A673 (cell line): ENCODE measurements around the gene NFATC4. TPM values are rescaled to one million over a fixed set of nuclear protein-coding genes. Genes with fewer than 3 reads are reported as not detected.

ENCODE experiments used
- BruUV-seq: library from RNA; stranded (reverse); fragments of 400-500 nt; replicated peaks from 2 replicates; lab custom pipeline; 2021; lab: Mats Ljungman, UMichigan
- CTCF ChIA-PET: fragments of 300-600 bp; sonication (Branson Sonifier 250); formaldehyde crosslinking; loops from one replicate; lab custom pipeline; 2022; ENCODE audit warnings: antibody characterized with exemption; lab: Charles Lee
- POLR2A ChIA-PET: fragments of 300-600 bp; sonication (Branson Sonifier 250); formaldehyde crosslinking; loops from one replicate; lab custom pipeline; 2022; ENCODE audit warnings: antibody characterized with exemption; ENCODE audit not compliant: low non-redundant PET; lab: Charles Lee
- DNase-seq: peaks from one replicate; pipeline ENCODE4 v3.0.0-alpha.2; 2015; ENCODE audit warnings: low spot score
- H3K27ac ChIP-seq: fragments of 200-600 bp; sonication (generic); 2 replicates; pipeline ENCODE4 v1.5.1; 2016; ENCODE audit warnings: mixed run types, low read depth, mild to moderate bottlenecking, mixed read lengths, antibody characterized with exemption, low read length; ENCODE audit not compliant: poor library complexity, severe bottlenecking
- H3K27me3 ChIP-seq: fragments of 200-600 bp; sonication (generic); replicated peaks from 2 replicates; pipeline ENCODE4 v1.6.1; 2017; ENCODE audit warnings: mixed run types, low read depth, mild to moderate bottlenecking, mixed read lengths, antibody characterized with exemption, low read length; ENCODE audit not compliant: insufficient read depth, poor library complexity
- H3K36me3 ChIP-seq: fragments of 200-600 bp; sonication (generic); 2 replicates; pipeline ENCODE4 v1.6.1; 2016; ENCODE audit warnings: mixed run types, mild to moderate bottlenecking, mixed read lengths, antibody characterized with exemption, low read length; ENCODE audit not compliant: insufficient read depth, poor library complexity, severe bottlenecking
- H3K4me1 ChIP-seq: fragments of 200-600 bp; sonication (generic); 2 replicates; pipeline ENCODE4 v1.6.1; 2017; ENCODE audit warnings: mixed run types, mild to moderate bottlenecking, mixed read lengths, antibody characterized with exemption, low read length; ENCODE audit not compliant: insufficient read depth, poor library complexity, severe bottlenecking
- H3K4me3 ChIP-seq: fragments of 200-600 bp; sonication (generic); 2 replicates; pipeline ENCODE4 v1.5.1; 2016; ENCODE audit warnings: low read depth, mixed run types, mild to moderate bottlenecking, mixed read lengths, low read length; ENCODE audit not compliant: poor library complexity, severe bottlenecking
- H3K9me3 ChIP-seq: fragments of 200-600 bp; sonication (generic); 2 replicates; pipeline ENCODE4 v1.6.1; 2016; ENCODE audit warnings: mixed run types, low read depth, mild to moderate bottlenecking, mixed read lengths, antibody characterized with exemption, low read length; ENCODE audit not compliant: poor library complexity, severe bottlenecking
- EZH2 ChIP-seq: fragments of 200-600 bp; sonication (generic); IDR thresholded peaks from 2 replicates; pipeline ENCODE4 v1.6.1; 2017; ENCODE audit warnings: borderline replicate concordance, low read depth, mild to moderate bottlenecking, mixed read lengths, antibody characterized with exemption, low read length; ENCODE audit not compliant: poor library complexity, severe bottlenecking
- intact Hi-C: fragments of 100-400 bp; cut with micrococcal nuclease; formaldehyde crosslinking; loops from one replicate; pipeline ENCODE4 v1.10.0; 2022; ENCODE audit not compliant: unreplicated experiment
- total RNA-seq: library from RNA; stranded (reverse); gene quantifications from 2 replicates; pipeline ENCODE4 v1.2.3, GENCODE V29; 2021
- TF ChIP-seq, protein P1 (sequence below): fragments of 300-800, 200-600 bp; sonication (generic); conservative IDR thresholded peaks from 2 replicates; pipeline ENCODE4 v1.5.1; 2017; ENCODE audit warnings: low read depth, mild to moderate bottlenecking, antibody characterized with exemption, low read length, moderate library complexity, mixed read lengths

Gene NFATC4
- total RNA-seq, 1 experiment from 2014 or later: 38.1 TPM

DNA sequence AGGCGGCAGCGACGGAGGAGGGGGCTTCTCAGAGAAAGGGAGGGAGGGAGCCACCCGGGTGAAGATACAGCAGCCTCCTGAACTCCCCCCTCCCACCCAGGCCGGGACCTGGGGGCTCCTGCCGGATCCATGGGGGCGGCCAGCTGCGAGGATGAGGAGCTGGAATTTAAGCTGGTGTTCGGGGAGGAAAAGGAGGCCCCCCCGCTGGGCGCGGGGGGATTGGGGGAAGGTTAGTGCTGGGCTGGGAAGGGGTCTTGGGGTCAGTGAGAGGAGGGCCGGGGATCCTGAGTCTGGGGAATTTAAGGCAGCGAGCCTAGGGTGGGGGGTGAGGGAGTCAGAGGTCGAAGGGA is 203 bp downstream of the NFATC4 start:
- no TSS peak for BruUV-seq
- no peak for TF ChIP-seq EZH2
- TF ChIP-seq, protein P1, sequence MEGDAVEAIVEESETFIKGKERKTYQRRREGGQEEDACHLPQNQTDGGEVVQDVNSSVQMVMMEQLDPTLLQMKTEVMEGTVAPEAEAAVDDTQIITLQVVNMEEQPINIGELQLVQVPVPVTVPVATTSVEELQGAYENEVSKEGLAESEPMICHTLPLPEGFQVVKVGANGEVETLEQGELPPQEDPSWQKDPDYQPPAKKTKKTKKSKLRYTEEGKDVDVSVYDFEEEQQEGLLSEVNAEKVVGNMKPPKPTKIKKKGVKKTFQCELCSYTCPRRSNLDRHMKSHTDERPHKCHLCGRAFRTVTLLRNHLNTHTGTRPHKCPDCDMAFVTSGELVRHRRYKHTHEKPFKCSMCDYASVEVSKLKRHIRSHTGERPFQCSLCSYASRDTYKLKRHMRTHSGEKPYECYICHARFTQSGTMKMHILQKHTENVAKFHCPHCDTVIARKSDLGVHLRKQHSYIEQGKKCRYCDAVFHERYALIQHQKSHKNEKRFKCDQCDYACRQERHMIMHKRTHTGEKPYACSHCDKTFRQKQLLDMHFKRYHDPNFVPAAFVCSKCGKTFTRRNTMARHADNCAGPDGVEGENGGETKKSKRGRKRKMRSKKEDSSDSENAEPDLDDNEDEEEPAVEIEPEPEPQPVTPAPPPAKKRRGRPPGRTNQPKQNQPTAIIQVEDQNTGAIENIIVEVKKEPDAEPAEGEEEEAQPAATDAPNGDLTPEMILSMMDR: no peak
- peaks cover 12% of the 10 kb centered on the region for H3K4me1 ChIP-seq

DNA sequence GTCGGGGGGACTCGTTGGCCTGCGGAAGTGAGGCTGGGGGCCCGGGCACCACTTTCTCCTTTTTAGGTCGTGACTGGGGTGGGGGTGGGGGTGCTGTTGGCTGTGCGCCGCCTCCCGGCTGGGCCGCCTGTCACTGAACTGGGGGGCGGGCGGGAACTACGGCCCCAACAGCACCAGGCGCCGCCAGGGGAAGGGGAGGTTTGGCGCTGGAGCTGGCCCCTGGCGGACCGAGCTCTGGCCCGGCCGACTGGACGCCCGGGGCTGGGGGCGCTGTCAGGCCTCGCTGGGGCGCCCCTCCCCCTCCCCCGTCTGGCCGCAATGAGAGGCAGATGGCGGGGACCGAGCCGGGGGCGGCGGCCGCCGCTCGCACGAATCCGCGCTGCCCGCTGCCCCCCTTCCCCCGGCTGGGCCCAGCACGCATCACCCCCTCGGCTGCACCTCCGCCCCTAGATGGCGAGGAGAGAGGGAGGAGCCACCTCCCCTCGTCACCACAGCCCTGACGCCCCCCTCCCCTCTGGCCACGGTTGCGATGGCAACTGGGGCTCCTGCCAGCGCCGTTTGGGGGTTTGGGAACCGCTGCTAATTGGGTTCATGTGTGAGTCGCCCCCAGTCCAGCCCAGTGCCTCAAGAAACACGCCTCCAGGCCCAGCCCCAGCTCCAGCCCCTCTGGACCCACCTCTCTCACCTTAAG is 723 bp downstream of the NFATC4 start:
- Histone ChIP-seq H3K9me3 (no peaks in the 10 kb centered on the region), H3K27ac (peak overlapping the region; percentile 88), H3K36me3 (peaks cover 13% of the 10 kb centered on the region), H3K4me1 (peaks cover 12% of the 10 kb centered on the region), H3K27me3 (no peaks in the 10 kb centered on the region), H3K4me3 (peak overlapping the region; percentile 95)
- CTCF ChIA-PET: no interaction called here
- DNase-seq: peak; percentile 69
- intact Hi-C loops: loop anchor here (5.0 kb wide), 1 partner anchor 44 kb away; no protein-coding TSS in a partner anchor
- POLR2A ChIA-PET: no interaction called here
- TF ChIP-seq EZH2: no peak
- TF ChIP-seq, protein P1: no peak
- BruUV-seq: no TSS peak

More for the DNA sequence above, 203 bp downstream of the NFATC4 start:
- Histone ChIP-seq H3K9me3 (no peaks in the 10 kb centered on the region), H3K4me3 (peak overlapping the region; percentile 95), H3K36me3 (peaks cover 10% of the 10 kb centered on the region), H3K27me3 (no peaks in the 10 kb centered on the region), H3K27ac (peak overlapping the region; percentile 88)
- CTCF ChIA-PET: no interaction called here
- intact Hi-C loops: loop anchor here (5.0 kb wide), 1 partner anchor 44 kb away; no protein-coding TSS in a partner anchor
- POLR2A ChIA-PET: no interaction called here
- DNase-seq: no peak

DNA sequence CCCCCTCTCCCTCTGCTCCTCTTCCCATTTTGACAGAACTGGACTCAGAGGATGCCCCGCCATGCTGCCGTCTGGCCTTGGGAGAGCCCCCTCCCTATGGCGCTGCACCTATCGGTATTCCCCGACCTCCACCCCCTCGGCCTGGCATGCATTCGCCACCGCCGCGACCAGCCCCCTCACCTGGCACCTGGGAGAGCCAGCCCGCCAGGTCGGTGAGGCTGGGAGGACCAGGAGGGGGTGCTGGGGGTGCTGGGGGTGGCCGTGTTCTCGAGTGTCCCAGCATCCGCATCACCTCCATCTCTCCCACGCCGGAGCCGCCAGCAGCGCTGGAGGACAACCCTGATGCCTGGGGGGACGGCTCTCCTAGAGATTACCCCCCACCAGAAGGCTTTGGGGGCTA is 1.5 kb downstream of the NFATC4 start:
- ChIA-PET CTCF (no interaction called here), POLR2A (no interaction called here)
- no peak for TF ChIP-seq EZH2
- TF ChIP-seq, protein P1: no peak
- BruUV-seq: no TSS peak
- intact Hi-C loops: loop anchor here (5.0 kb wide), 1 partner anchor 43 kb away; no protein-coding TSS in a partner anchor
- H3K36me3 ChIP-seq: peaks cover 13% of the 10 kb centered on the region
- H3K27ac ChIP-seq: no peak overlapping the region
- peaks cover 12% of the 10 kb centered on the region for H3K4me1 ChIP-seq
- H3K27me3 ChIP-seq: no peaks in the 10 kb centered on the region
- no peak for DNase-seq
- H3K9me3 ChIP-seq: no peaks in the 10 kb centered on the region
- peak overlapping the region; percentile 95 for H3K4me3 ChIP-seq
